IPS-18a (cell line): ENCODE data around the gene NEURL4.
A peak's percentile ranks its signal among the peaks of the same experiment; 100 is the strongest.

Experiments
- H3K27ac ChIP-seq: one replicate; pipeline ENCODE4 v1.5.1; 2013; ENCODE audit warnings: low read length
- H3K27me3 ChIP-seq: one replicate; pipeline ENCODE4 v1.6.1; 2013; ENCODE audit warnings: mild to moderate bottlenecking, low read length; ENCODE audit not compliant: control insufficient read depth, insufficient read depth
- H3K36me3 ChIP-seq: one replicate; pipeline ENCODE4 v1.6.1; 2013; ENCODE audit warnings: low read depth, low read length; ENCODE audit not compliant: control insufficient read depth
- H3K4me1 ChIP-seq: one replicate; pipeline ENCODE4 v1.6.1; 2013; ENCODE audit warnings: low read depth, low read length; ENCODE audit not compliant: control insufficient read depth
- H3K4me3 ChIP-seq: one replicate; pipeline ENCODE4 v1.5.1; 2013; ENCODE audit warnings: low read length
- H3K9ac ChIP-seq: one replicate; pipeline ENCODE4 v1.6.1; 2013; ENCODE audit warnings: mild to moderate bottlenecking, low read length, moderate library complexity
- H3K9me3 ChIP-seq: one replicate; pipeline ENCODE4 v1.6.1; 2013; ENCODE audit warnings: low read depth, low read length; ENCODE audit not compliant: control insufficient read depth

The NEURL4 gene

GRCh38 chr17:7307686-7308624, 21.2 kb downstream of the NEURL4 start:
- Histone ChIP-seq H3K36me3 (peaks cover 36% of the 10 kb centered on the region), H3K9me3 (no peaks in the 10 kb centered on the region)

DNA sequence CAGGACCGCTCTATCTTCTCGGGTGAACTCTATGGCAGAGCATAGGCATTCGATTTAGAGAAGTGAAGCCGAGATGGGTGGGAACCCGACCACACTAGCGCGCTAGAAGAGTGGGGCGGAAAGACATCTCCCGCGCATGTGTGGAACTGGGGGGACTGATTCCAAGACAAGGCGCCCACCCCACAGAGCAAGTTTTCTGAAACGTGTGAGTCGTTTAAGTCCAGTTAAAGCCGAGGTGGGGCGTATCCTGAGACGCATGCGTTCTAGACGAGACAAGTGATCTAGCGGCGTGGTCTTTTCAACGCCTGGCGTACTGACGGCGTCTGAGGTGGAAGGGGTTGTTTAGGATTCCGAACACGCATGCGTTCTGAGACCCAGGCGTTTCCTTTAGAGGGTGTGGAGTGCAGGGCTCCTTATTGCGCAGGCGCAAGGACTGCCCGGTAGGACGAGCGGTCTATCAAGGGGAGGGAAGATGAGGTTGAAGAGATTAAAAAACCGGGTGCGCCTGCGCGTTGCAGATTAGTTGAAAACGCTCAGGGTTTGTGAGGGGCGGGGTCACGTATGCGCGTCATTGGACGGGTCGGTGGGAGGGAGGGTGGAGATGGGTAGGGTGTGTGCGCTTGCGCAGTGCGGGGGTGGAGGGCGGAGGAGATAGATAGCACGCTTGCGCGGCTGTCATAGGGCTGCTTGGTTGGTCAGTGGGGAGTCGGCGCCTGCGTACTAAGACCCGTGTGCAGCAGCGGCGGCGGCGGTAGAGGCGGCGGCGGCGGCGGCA, 22.0 kb downstream of the NEURL4 start, which contains the start of gene EIF5A:
Gene EIF5A, plus strand, starts transcription at position 718 of the 775 bp plus-strand sequence. CDS start 2,008 bp downstream, outside the sequence.
- Histone ChIP-seq H3K27me3 (no peaks in the 10 kb centered on the region), H3K4me3 (peak within 1 kb of the TSS; percentile 94), H3K27ac (peak within 1 kb of the TSS; percentile 91), H3K4me1 (no peaks in the 10 kb centered on the region), H3K9me3 (no peaks in the 10 kb centered on the region), H3K9ac (peak within 1 kb of the TSS; percentile 100), H3K36me3 (peaks cover 27% of the 10 kb centered on the region)

More at GRCh38 chr17:7307686-7308624, 21.2 kb downstream of the NEURL4 start:
- H3K4me3 ChIP-seq = peak overlapping the region; percentile 94
- no peaks in the 10 kb centered on the region for H3K27me3 ChIP-seq
- peak overlapping the region; percentile 100 for H3K9ac ChIP-seq
- peak overlapping the region; percentile 91 for H3K27ac ChIP-seq
- no peaks in the 10 kb centered on the region for H3K4me1 ChIP-seq

- H3K27ac ChIP-seq = no peak overlapping the region
- no peaks in the 10 kb centered on the region for H3K4me1 ChIP-seq
- H3K9me3 ChIP-seq = no peaks in the 10 kb centered on the region
- no peak overlapping the region for H3K9ac ChIP-seq
- H3K27me3 ChIP-seq = no peaks in the 10 kb centered on the region
- peaks cover under 1% of the 10 kb centered on the region for H3K36me3 ChIP-seq
- H3K4me3 ChIP-seq = no peak overlapping the region
These were observed 25.0 kb downstream of the NEURL4 start for GRCh38 chr17:7304179-7304578.

GRCh38 chr17:7296189-7296861, 32.8 kb downstream of the NEURL4 start:
- peaks cover 7% of the 10 kb centered on the region for H3K4me1 ChIP-seq
- H3K9me3 ChIP-seq = no peaks in the 10 kb centered on the region
- H3K27ac ChIP-seq = no peak overlapping the region
- H3K36me3 ChIP-seq = no peaks in the 10 kb centered on the region
- H3K9ac ChIP-seq = no peak overlapping the region
- H3K4me3 ChIP-seq = peak overlapping the region; percentile 27
- peaks cover 47% of the 10 kb centered on the region for H3K27me3 ChIP-seq

DNA sequence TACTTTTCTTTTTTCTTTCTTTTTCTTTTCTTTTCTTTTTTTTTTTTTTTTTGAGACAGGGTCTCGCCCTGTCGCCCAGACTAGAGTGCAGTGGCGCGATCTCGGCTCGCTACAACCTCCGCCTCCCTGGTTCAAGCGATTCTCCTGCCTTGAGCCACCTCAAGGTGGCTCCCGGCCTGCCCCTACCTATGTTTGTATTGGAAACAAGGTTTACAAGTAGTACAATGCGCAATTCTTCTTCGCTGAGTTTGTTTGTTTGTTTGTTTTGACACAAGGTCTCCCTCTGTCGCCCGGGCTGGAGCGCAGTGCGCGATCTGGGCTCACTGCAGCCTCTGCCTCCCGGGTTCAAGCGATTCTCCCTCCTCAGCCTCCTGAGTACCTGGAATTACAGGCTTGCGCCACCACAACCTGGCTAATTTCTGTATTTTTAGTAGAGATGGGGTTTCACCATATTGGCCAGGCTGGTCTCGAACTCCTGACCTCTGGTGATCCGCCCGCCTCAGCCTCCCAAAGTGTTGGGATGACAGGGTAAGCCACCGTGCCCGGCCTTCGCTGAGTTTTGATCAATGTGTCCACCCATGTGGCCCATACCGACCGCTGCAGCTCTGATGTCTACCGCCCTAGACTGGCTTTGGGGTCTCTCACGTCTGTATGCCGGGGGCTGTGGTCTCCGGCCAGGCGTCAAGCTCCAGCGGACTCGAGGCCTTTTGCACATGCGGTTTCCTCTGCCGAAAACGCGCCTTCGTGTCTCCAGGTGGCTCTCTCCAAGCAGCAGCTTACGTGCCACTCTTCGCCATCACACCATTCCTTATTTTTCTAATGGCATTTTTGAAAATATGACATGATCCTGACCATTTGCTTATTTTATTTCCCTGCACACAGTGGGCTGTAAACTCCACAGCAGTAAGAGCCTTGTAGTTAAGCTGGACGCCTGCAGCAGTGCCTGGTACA, 33.6 kb downstream of the NEURL4 start:
- H3K27me3 ChIP-seq = peaks cover 47% of the 10 kb centered on the region
- no peak overlapping the region for H3K27ac ChIP-seq
- H3K9ac ChIP-seq = no peak overlapping the region
- peak overlapping the region; percentile 47 for H3K4me3 ChIP-seq
- H3K9me3 ChIP-seq = no peaks in the 10 kb centered on the region
- H3K36me3 ChIP-seq = no peaks in the 10 kb centered on the region
- H3K4me1 ChIP-seq = peaks cover 7% of the 10 kb centered on the region

- H3K9ac ChIP-seq = no peak within 1 kb of the TSS
These were observed 34.5 kb downstream of the NEURL4 start, which contains the start of gene YBX2 for GRCh38 chr17:7294614-7295153. YBX2 (minus strand) TSS chr17:7294639; CDS start chr17:7294500, 139 bp downstream.

GRCh38 chr17:7293816-7294613, 35.1 kb downstream of the NEURL4 start:
- Histone ChIP-seq H3K4me3 (peak overlapping the region; percentile 35), H3K9ac (no peak overlapping the region), H3K27ac (no peak overlapping the region), H3K4me1 (peaks cover 7% of the 10 kb centered on the region), H3K27me3 (peaks cover 47% of the 10 kb centered on the region), H3K9me3 (no peaks in the 10 kb centered on the region), H3K36me3 (no peaks in the 10 kb centered on the region)

More at GRCh38 chr17:7294614-7295153, 34.5 kb downstream of the NEURL4 start, which contains the start of gene YBX2:
- Histone ChIP-seq H3K27ac (no peak within 1 kb of the TSS), H3K4me1 (peaks cover 7% of the 10 kb centered on the region), H3K4me3 (peak within 1 kb of the TSS; percentile 47), H3K36me3 (no peaks in the 10 kb centered on the region), H3K9me3 (no peaks in the 10 kb centered on the region), H3K27me3 (peaks cover 47% of the 10 kb centered on the region)

DNA sequence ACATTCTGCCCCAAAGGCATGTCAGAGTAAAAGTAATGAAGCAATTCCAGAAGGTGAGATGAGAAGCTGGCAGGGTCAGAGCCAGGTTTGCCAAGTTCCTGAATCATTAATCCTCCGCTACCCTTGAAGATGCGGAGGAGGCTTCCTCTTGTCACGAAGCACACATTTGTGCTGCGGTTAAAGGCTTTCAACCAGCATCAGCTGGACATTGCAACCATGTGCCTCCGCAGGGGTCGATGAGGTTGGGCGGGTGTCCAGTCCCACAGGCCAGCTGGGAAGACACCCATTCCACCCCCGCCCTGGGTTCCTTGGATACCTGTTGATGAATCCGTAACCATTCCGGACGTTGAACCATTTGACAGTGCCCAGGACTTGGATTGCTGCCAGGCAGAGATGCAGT, 36.0 kb downstream of the NEURL4 start:
- H3K9ac ChIP-seq = no peak overlapping the region
- peaks cover 7% of the 10 kb centered on the region for H3K4me1 ChIP-seq
- H3K9me3 ChIP-seq = no peaks in the 10 kb centered on the region
- peak overlapping the region; percentile 35 for H3K4me3 ChIP-seq
- H3K27me3 ChIP-seq = peaks cover 47% of the 10 kb centered on the region
- no peak overlapping the region for H3K27ac ChIP-seq
- H3K36me3 ChIP-seq = no peaks in the 10 kb centered on the region

DNA sequence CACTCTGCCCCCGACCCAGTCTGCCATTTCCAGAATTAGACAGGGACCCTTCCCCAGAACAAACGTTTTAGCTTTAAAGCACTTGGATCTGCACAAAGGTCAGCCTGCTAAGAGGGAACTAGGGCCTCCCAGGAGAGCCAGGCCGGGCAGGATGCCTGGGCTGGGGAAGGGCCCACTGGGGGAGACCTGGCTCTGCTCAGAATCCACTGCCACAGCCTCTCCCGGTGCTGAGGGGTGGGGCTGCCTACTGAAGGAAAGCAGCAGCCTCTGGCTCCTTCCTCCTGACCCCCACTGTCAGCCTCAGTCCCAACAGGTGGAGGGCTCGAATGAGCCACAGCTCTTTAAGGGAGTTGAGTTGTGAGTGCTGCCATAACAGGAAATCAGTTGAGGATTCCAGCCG, 36.4 kb downstream of the NEURL4 start:
- peaks cover 47% of the 10 kb centered on the region for H3K27me3 ChIP-seq
- no peak overlapping the region for H3K9ac ChIP-seq
- no peak overlapping the region for H3K27ac ChIP-seq
- peaks cover 7% of the 10 kb centered on the region for H3K4me1 ChIP-seq
- no peaks in the 10 kb centered on the region for H3K36me3 ChIP-seq
- no peaks in the 10 kb centered on the region for H3K9me3 ChIP-seq
- no peak overlapping the region for H3K4me3 ChIP-seq
